Measurements from ENCODE around the gene ZNF507.

DNA sequence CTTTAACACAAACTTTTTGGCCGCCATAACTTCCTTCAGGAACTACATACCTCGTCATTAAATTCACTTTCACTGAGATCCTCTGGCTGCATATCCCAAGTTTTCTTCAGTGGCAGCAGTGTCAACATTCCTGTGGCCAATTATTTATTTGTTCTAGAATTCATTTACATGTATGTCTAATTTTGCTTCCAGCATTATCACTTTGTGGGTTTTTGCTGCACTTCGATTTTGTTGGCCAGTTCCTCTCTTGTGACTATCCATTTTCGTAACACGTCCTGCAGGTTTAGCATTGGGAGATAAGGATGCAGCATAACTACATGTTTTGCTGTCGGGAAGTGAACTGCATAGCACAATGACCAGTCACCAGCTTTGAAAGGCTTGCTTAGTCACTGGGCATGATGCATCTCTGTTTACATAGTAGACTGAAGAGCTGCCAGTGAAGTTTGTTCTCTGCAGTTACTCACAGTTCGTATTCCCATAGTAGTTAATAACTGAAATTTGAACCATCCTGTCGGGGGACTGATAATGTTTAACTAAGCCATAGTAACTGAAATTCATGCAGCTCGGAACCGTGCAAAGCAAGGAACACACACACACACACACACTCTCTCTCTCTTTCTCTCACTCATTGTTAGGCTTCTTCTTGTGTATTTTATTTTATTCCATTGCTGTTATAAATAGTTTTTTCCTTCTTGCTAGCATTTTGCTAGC lies 28.3 kb downstream of the ZNF507 start:
- TF ChIP-seq, protein P1, sequence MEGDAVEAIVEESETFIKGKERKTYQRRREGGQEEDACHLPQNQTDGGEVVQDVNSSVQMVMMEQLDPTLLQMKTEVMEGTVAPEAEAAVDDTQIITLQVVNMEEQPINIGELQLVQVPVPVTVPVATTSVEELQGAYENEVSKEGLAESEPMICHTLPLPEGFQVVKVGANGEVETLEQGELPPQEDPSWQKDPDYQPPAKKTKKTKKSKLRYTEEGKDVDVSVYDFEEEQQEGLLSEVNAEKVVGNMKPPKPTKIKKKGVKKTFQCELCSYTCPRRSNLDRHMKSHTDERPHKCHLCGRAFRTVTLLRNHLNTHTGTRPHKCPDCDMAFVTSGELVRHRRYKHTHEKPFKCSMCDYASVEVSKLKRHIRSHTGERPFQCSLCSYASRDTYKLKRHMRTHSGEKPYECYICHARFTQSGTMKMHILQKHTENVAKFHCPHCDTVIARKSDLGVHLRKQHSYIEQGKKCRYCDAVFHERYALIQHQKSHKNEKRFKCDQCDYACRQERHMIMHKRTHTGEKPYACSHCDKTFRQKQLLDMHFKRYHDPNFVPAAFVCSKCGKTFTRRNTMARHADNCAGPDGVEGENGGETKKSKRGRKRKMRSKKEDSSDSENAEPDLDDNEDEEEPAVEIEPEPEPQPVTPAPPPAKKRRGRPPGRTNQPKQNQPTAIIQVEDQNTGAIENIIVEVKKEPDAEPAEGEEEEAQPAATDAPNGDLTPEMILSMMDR (IDR thresholded peaks at IDR 0.05) = no peak
- TF ChIP-seq POLR2A (IDR thresholded peaks at IDR 0.05) = no peak

Data from testis (tissue), 2 donors.